HCT116 (cell line): ENCODE measurements around the gene SPDYE16.
"Not testable (repeated sequence)": the region's sequence is repeated elsewhere in the genome, so short reads cannot be mapped to it uniquely, and the experiment has no call there.

ENCODE experiments used
- CEBPB ChIP-seq: IDR thresholded peaks from 2 replicates; pipeline ENCODE4 v1.6.1; 2012; ENCODE audit warnings: low read depth
- CTCF ChIP-seq, 3 experiments: fragments of 200-600 bp in 1 of 3; sonication (generic) in 1 of 3; IDR thresholded peaks in 2 of 3; conservative IDR thresholded peaks in 1 of 3; 2 replicates each; pipeline ENCODE4 v1.5.1; 2012 to 2017; ENCODE audit warnings: low read depth in 2 of 3, low read length in 2 of 3, antibody characterized with exemption in 1 of 3, borderline replicate concordance in 1 of 3, control low read depth in 1 of 3, mild to moderate bottlenecking in 1 of 3, mixed read lengths in 1 of 3, mixed run types in 1 of 3, moderate library complexity in 1 of 3; ENCODE audit not compliant: insufficient read depth in 1 of 3
- EZH2 ChIP-seq: fragments of 200-600 bp; sonication (generic); IDR thresholded peaks from 2 replicates; pipeline ENCODE4 v1.6.1; 2017; ENCODE audit warnings: antibody characterized with exemption, mixed run types
- EZH2phosphoT487 ChIP-seq: fragments of 200-600 bp; IDR thresholded peaks from 2 replicates; pipeline ENCODE4 v1.6.1; 2018; ENCODE audit warnings: antibody characterized with exemption, borderline replicate concordance
- FOSL1 ChIP-seq: IDR thresholded peaks from 2 replicates; pipeline ENCODE4 v1.6.1; 2012; ENCODE audit warnings: low read depth
- POLR2A ChIP-seq: IDR thresholded peaks from 2 replicates; pipeline ENCODE4 v1.7.0; 2011; ENCODE audit warnings: borderline replicate concordance; ENCODE audit not compliant: insufficient read depth, insufficient read length; ENCODE audit errors: extremely low read depth
- POLR2AphosphoS5 ChIP-seq: IDR thresholded peaks from 2 replicates; pipeline ENCODE4 v1.6.1; 2011; ENCODE audit warnings: mild to moderate bottlenecking, low read depth, low read length, moderate library complexity
- REST ChIP-seq: IDR thresholded peaks from 2 replicates; pipeline ENCODE4 v1.6.1; 2012; ENCODE audit warnings: low read depth
- SP1 ChIP-seq: IDR thresholded peaks from 2 replicates; pipeline ENCODE4 v1.6.1; 2012; ENCODE audit warnings: low read depth
- SRF ChIP-seq: IDR thresholded peaks from 2 replicates; pipeline ENCODE4 v1.6.1; 2012; ENCODE audit warnings: low read depth
- TF ChIP-seq, protein P1 (sequence below): IDR thresholded peaks from 2 replicates; pipeline ENCODE4 v1.6.1; 2011; ENCODE audit warnings: mild to moderate bottlenecking, low read length, moderate library complexity; ENCODE audit not compliant: insufficient replicate concordance; ENCODE audit errors: extremely low read depth

DNA sequence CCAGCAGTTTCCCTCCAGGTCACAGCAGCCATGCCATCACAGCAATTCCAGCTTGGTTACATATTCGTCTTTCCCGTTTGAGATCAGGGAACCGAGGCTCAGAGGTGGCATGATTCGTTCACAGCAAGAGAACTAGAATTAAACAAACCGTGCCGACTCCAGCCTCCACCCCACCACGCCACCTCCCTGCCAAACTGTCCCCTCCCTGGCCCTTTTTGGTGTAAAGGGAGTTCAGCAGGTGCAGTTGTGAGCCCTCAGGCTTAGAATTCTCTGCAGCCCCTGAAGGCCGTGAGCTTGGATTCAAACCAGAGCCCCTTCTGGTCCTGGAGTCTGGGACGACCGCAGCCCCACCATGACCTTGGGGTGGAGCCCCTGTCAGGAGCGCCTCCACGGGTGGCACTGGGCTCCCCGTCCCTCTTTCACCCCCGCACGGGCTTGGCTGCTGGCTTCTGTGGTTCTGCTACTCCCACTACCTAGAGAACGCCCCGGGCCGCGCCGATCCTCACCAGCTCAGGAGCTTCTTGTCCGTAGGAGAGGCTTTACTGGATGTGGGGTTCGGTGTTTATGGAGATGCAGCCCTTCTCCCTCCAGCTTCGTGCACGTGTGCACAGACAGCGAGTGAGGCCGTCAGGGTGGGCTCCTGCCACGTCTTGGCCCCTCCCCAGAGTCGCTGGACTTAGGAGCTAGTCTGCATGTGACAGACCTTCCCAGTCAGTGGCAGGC lies 43.7 kb downstream of the SPDYE16 start:
- TF ChIP-seq CEBPB; CTCF (IDR thresholded peaks at IDR 0.05 in 2 of 3, conservative IDR thresholded peaks at IDR 0.05 in 1 of 3; ENCODE audit: borderline replicate concordance in 1 of 3, insufficient read depth in 1 of 3, low read depth in 2 of 3, low read length in 2 of 3); POLR2AphosphoS5; EZH2; REST; EZH2phosphoT487; POLR2A; FOSL1; SP1; SRF: not testable (repeated sequence)
- TF ChIP-seq, protein P1, sequence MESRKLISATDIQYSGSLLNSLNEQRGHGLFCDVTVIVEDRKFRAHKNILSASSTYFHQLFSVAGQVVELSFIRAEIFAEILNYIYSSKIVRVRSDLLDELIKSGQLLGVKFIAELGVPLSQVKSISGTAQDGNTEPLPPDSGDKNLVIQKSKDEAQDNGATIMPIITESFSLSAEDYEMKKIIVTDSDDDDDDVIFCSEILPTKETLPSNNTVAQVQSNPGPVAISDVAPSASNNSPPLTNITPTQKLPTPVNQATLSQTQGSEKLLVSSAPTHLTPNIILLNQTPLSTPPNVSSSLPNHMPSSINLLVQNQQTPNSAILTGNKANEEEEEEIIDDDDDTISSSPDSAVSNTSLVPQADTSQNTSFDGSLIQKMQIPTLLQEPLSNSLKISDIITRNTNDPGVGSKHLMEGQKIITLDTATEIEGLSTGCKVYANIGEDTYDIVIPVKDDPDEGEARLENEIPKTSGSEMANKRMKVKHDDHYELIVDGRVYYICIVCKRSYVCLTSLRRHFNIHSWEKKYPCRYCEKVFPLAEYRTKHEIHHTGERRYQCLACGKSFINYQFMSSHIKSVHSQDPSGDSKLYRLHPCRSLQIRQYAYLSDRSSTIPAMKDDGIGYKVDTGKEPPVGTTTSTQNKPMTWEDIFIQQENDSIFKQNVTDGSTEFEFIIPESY = not testable (repeated sequence)
